ENCODE measurements around the gene PCBP2.

PCBP2 gene

GRCh38 chr12:53500776-53501614 lies 49.1 kb downstream of the PCBP2 start, which contains the start of gene TARBP2:
Gene TARBP2, plus strand, starts transcription at chr12:53501283. Its CDS starts 126 bp downstream, at chr12:53501409.
- TF ChIP-seq CTCF (IDR thresholded peaks at IDR 0.05), result no peak

GRCh38 chr12:53501615-53502181 lies 49.8 kb downstream of the PCBP2 start:
- TF ChIP-seq CTCF (IDR thresholded peaks at IDR 0.05), result no peak

- no peak for TF ChIP-seq CTCF (IDR thresholded peaks at IDR 0.05)
These were observed 50.4 kb downstream of the PCBP2 start for GRCh38 chr12:53502331-53502730.

- TF ChIP-seq CTCF (IDR thresholded peaks at IDR 0.05), result no peak
These were observed 51.3 kb downstream of the PCBP2 start for GRCh38 chr12:53502983-53503728.

- no peak for TF ChIP-seq CTCF (IDR thresholded peaks at IDR 0.05)
These were observed 52.4 kb downstream of the PCBP2 start for GRCh38 chr12:53504004-53504920.

- TF ChIP-seq CTCF (IDR thresholded peaks at IDR 0.05), result no peak
These were observed 53.2 kb downstream of the PCBP2 start for GRCh38 chr12:53505086-53505485.
